ENCODE results near the gene ZNF770. TPM values are rescaled to one million over a fixed set of nuclear protein-coding genes. Genes with fewer than 3 reads are reported as not detected.

ZNF770 gene
- total and polyA plus RNA-seq, 2 donors from 2014 or later, result 13.9 to 52.9 TPM

- peak; percentile 87 for FAIRE-seq
Measured at GRCh38 chr15:34969340-34970097, 18.6 kb downstream of the ZNF770 start, which contains the start of gene AQR. TSS of gene AQR (minus strand) at chr15:34969742. CDS start at chr15:34969613, 129 bp downstream.

GRCh38 chr15:34964277-34964676 is 23.8 kb downstream of the ZNF770 start:
- Histone ChIP-seq H3K27ac (ENCODE audit: low read depth in 2 of 2, low read length in 2 of 2) (no peak overlapping the region), H3K9me3 (ENCODE audit: control insufficient read depth in 2 of 3, insufficient read depth in 1 of 3, low read length in 3 of 3) (no peaks in the 10 kb centered on the region), H3K9ac (ENCODE audit: low read length in 3 of 3) (no peak overlapping the region), H3K27me3 (ENCODE audit: control insufficient read depth, insufficient read depth, low read length) (no peaks in the 10 kb centered on the region), H3K36me3 (ENCODE audit: control insufficient read depth in 2 of 3, insufficient read depth in 3 of 3, low read length in 3 of 3) (peaks cover 0 to 8% (median 2%) of the 10 kb centered on the region in 3 donors), H3K4me3 (ENCODE audit: low read length in 3 of 3) (no peak overlapping the region), H3K4me1 (ENCODE audit: control insufficient read depth in 2 of 3, insufficient read depth in 2 of 3, low read depth in 1 of 3, low read length in 3 of 3) (peaks cover 0 to 7% (median 3%) of the 10 kb centered on the region in 3 donors)
- intact Hi-C loops (cut with DNase I), result no loop called here
- no peak for DNase-seq
- TF ChIP-seq CTCF (IDR thresholded peaks at IDR 0.05; ENCODE audit: borderline replicate concordance, extremely low read depth, insufficient read depth), result no peak
- no peak for FAIRE-seq

More at GRCh38 chr15:34969340-34970097, 18.6 kb downstream of the ZNF770 start, which contains the start of gene AQR:
- Histone ChIP-seq H3K27me3 (ENCODE audit: control insufficient read depth, insufficient read depth, low read length) (no peaks in the 10 kb centered on the region), H3K4me1 (ENCODE audit: control insufficient read depth in 2 of 3, insufficient read depth in 2 of 3, low read depth in 1 of 3, low read length in 3 of 3) (peaks cover 0 to 5% (median 3%) of the 10 kb centered on the region in 3 donors), H3K27ac (ENCODE audit: low read depth in 2 of 2, low read length in 2 of 2) (peak within 1 kb of the TSS; percentile 64 to 75), H3K9ac (ENCODE audit: low read length in 3 of 3) (peak within 1 kb of the TSS; percentile 94 to 98 (median 96)), H3K4me3 (ENCODE audit: low read length in 3 of 3) (peak within 1 kb of the TSS; percentile 78 to 99 (median 91)), H3K36me3 (ENCODE audit: control insufficient read depth in 2 of 3, insufficient read depth in 3 of 3, low read length in 3 of 3) (no peaks in the 10 kb centered on the region), H3K9me3 (ENCODE audit: control insufficient read depth in 2 of 3, insufficient read depth in 1 of 3, low read length in 3 of 3) (no peaks in the 10 kb centered on the region)
- peak; percentile 95 to 99 (median 98) for DNase-seq
- peak; percentile 81 for TF ChIP-seq CTCF (IDR thresholded peaks at IDR 0.05; ENCODE audit: borderline replicate concordance, extremely low read depth, insufficient read depth)
- intact Hi-C loops (cut with DNase I), result no loop called here

- no peak overlapping the region for H3K9ac ChIP-seq (ENCODE audit: low read length in 3 of 3)
- H3K27ac ChIP-seq (ENCODE audit: low read depth in 2 of 2, low read length in 2 of 2), result no peak overlapping the region
- no peak overlapping the region for H3K4me3 ChIP-seq (ENCODE audit: low read length in 3 of 3)
- H3K27me3 ChIP-seq (ENCODE audit: control insufficient read depth, insufficient read depth, low read length), result no peaks in the 10 kb centered on the region
- FAIRE-seq, result no peak
- no peaks in the 10 kb centered on the region for H3K9me3 ChIP-seq (ENCODE audit: control insufficient read depth in 2 of 3, insufficient read depth in 1 of 3, low read length in 3 of 3)
- TF ChIP-seq CTCF (IDR thresholded peaks at IDR 0.05; ENCODE audit: borderline replicate concordance, extremely low read depth, insufficient read depth), result no peak
- intact Hi-C loops (cut with DNase I), result no loop called here
- H3K4me1 ChIP-seq (ENCODE audit: control insufficient read depth in 2 of 3, insufficient read depth in 2 of 3, low read depth in 1 of 3, low read length in 3 of 3), result no peaks in the 10 kb centered on the region
- no peak for DNase-seq
- H3K36me3 ChIP-seq (ENCODE audit: control insufficient read depth in 2 of 3, insufficient read depth in 3 of 3, low read length in 3 of 3), result peaks cover 0 to 8% (median 0%) of the 10 kb centered on the region in 3 donors
Measured at GRCh38 chr15:34953851-34954250, 34.2 kb downstream of the ZNF770 start.
